ENCODE measurements around the gene ST13.
"Not testable (repeated sequence)": the region's sequence is repeated elsewhere in the genome, so short reads cannot be mapped to it uniquely, and the experiment has no call there.

The ST13 gene

DNA sequence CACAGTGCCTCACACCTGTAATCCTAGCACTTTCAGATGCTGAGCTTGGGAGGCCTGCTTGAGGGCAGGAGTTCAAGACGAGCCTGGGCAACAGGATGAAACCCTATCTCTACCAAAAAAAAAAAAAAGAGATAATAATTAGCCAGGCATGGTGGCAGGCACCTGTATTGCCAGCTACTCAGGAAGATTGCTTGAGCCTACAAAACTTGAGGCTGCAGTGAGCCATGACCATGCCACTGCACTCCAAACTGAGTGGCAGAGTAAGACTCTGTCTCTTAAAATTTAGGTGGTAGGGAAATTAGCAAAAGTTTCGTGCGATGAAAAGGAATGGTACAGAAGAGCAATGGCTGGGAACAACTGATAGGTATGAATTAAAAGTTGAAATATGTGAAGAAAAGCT, 18.0 kb downstream of the ST13 start:
- DNase-seq (ENCODE audit: low spot score), result no peak

DNA sequence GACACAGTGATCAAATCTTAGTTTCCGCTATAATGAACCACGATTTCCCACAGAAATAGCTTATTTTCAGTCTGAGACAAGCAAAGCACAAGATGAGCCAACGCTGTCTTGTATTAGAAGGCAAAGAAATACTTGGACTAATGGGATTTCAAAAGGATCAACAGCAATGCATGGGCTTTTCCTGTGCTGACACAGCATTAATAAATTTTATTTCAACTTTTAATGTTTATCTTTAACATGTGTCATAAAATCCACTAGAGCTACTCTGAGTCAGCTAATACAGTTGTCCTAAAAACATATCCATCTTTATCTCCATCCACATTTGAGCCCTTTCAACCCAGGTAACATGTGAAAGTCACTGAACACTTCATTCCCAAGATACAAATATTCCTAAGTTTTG, 21.8 kb downstream of the ST13 start:
- no peak for DNase-seq (ENCODE audit: low spot score)

GRCh38 chr22:40829131-40829530, 27.3 kb downstream of the ST13 start:
- no peak for DNase-seq (ENCODE audit: low spot score)

DNA sequence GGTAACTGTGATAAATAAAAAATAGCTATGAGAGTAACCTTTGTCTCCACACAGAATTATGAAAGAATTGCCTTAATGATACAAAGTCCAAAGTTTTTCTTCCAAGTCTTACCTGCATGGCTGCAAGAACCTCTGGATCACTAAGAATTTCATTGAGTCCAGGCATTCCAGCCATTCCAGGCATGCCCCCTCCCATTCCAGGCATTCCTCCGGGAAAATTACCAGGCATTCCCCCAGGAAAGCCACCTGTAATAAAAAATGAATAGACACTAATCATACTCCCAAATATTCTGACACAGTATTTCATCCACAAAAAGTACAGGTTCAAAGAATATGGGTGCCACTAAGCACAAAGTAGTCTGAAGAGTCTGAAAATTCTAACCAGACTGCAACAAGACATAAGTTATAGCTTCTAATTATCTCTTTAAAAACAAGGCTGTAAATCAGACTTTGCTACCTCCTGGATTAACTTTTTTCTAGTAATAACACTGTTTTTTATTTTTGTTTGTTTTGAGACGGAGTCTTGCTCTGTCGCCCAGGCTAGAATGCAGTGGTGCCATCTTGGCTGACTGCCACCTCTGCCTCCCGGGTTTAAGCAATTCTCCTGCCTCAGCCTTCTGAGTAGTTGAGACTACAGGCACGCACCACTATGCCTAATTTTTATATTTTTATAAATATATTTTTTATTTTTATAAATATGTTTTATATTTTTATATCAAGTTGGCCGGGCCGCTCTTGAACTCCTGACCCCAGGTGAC, 29.3 kb downstream of the ST13 start:
- DNase-seq (ENCODE audit: low spot score), result no peak

GRCh38 chr22:40826292-40826691, 30.1 kb downstream of the ST13 start:
- DNase-seq (ENCODE audit: low spot score), result not testable (repeated sequence)

DNA sequence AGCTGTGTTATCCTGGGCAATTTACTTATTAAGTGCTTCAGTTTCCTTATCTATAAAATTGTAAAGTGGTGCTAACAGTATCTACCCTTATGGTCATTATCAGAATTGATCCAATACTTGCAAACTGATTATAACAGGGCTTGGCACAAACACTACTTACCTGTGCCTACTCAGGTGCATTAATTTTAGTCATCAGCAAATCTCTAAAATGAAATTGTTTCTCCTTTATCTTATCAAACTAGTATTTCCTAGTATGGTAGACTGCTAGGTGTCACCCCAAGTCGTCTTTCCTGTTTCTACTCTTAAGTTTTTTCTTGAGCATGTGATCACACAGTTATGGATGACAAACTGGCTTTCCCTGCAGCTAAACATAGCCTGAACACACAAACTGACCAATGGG, 33.0 kb downstream of the ST13 start:
- no peak for DNase-seq (ENCODE audit: low spot score)

DNA sequence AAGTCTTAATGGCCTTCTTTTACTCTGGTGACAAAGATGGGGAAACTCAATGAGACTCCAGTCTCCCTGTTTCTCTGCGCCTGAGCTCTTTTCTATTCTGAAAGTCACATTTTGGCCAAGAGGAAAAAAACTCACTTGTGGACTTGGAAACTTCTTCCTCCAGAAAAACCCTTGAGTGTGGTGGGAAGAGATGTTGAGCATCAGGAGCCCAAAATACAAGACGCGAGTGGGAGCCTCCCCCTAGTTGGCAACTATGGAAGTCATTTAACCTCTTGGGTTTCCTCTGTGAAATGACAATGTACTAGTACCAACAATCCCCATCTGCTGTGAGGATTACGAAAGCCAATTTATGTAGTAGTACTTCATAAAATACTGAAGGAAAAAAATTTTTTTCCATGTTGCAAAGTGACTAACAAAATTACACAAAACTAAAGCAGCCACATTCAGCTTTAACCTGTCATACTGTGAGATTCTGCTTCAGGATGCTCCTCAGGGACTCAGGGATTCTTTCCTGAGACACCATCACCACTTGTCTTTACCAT, 36.8 kb downstream of the ST13 start:
- no peak for DNase-seq (ENCODE audit: low spot score)

DNA sequence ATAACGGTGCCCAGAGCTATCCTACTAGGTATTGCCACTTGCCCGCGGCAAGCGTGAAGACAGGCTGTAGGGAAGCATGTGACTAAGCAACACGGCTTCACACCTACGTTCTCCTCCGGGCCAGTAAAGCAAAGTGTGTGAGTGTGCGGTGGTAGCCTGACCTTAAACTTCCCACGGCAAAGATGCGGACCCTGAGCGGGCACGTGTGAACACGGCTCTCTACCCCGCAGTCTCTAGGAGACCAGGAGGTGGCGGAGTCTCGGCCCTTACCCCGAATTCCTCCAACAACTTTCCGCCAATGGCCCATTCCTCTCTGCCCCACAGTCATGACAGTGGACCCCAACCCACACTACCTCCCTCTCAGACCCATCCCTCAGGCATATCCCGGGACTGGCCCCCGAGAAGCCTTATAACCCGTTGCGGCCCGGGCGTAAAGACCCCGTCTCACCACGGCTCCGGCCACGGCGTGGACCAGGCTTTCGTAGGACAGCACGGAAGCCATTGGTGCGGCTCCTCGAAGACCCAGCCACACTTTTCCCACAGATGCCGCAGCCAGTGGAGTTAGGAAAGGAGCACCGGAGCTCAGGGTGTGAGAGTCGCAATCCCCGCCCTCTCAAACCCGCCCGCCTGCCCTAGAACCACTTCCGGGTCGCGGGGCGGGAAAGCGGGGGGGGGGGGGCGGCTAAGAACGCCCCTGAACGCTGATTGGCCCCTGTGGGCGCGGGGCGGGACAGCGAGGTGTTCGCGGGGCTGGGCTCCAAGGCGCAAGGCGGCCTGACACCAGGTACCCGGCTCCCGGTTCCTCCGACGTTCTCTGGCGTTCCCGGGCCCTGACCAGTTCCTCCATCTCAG, 37.5 kb downstream of the ST13 start, which contains the start of gene SLC25A17:
SLC25A17 (minus strand) TSS at position 600 of the 852 bp plus-strand sequence; CDS start at position 502, 98 bp downstream.
- peak; percentile 95 for DNase-seq (ENCODE audit: low spot score)

GRCh38 chr22:40818192-40818746, 38.2 kb downstream of the ST13 start:
- DNase-seq (ENCODE audit: low spot score), result no peak

GRCh38 chr22:40817737-40818136, 38.7 kb downstream of the ST13 start:
- no peak for DNase-seq (ENCODE audit: low spot score)

DNA sequence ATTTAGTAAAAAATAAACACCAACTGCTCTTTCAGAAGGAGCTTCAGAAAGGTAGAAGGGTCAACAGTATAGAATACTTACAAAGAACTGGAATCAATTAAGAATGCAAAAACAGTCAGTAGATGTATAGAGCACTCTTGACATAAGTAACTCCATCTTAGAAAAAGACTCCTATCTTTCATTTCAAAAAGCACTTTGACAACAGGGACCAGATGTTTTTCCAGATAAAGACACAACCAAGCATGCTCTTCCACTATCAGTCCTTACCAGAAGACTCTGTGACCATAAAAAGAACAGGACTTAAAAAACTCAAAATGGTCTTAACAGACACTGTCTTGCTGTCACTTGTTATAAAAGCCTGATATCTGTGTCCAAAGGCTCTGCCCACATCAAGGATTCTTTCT, 42.5 kb downstream of the ST13 start:
- no peak for DNase-seq (ENCODE audit: low spot score)

GRCh38 chr22:40808018-40808841, 48.2 kb downstream of the ST13 start:
- DNase-seq (ENCODE audit: low spot score), result no peak

- no peak for DNase-seq (ENCODE audit: low spot score)
These were observed 49.7 kb downstream of the ST13 start for GRCh38 chr22:40806711-40807110.

GRCh38 chr22:40805699-40806203, 50.7 kb downstream of the ST13 start:
- no peak for DNase-seq (ENCODE audit: low spot score)

- no peak for DNase-seq (ENCODE audit: low spot score)
These were observed 51.2 kb downstream of the ST13 start for GRCh38 chr22:40805239-40805638.

GRCh38 chr22:40803321-40803720, 53.1 kb downstream of the ST13 start:
- DNase-seq (ENCODE audit: low spot score), result no peak

GRCh38 chr22:40799008-40799407, 57.4 kb downstream of the ST13 start:
- no peak for DNase-seq (ENCODE audit: low spot score)

DNA sequence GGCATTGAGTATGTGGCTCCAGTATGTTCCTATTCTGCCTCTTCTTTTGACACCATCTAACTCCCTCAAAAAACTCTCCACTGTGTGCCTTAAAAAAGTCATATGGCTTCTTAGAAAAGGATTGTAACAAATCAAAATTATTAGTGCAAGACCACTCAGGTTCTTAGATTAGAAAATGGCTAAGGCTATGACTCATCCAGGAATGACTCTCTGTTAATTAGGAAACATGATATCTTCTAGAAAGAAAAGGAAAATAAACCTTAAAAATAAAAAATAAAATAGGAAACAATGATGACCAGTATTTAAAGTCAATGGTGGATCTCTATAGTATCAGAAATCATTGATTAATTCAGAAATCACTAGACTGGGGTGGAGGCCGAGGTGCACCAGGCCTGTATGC, 59.0 kb downstream of the ST13 start:
- no peak for DNase-seq (ENCODE audit: low spot score)

GRCh38 chr22:40792451-40792850, 64.0 kb downstream of the ST13 start:
- no peak for DNase-seq (ENCODE audit: low spot score)

- DNase-seq (ENCODE audit: low spot score), result no peak
These were observed 65.2 kb downstream of the ST13 start for GRCh38 chr22:40791241-40791640.

DNA sequence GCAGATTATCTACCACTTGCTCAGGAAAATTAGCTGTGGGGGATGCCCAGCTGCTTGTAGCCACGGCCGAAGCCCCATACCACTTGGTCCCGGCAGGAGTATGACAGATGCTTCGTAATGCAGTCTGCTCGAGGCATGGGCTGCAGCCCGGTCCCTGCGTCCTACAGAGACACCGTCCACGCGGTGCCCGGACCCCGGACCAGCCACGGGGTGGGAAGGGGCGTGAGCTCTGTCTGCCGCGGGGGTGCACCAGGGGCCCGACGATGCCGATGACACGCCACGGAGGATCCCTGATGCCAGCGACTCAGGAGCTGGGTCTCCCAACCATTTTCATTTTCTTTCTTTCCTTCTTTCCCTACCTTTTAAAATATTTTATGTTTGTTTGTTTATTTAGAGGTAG, 67.3 kb downstream of the ST13 start:
- no peak for DNase-seq (ENCODE audit: low spot score)

GRCh38 chr22:40782521-40782920, 73.9 kb downstream of the ST13 start:
- no peak for DNase-seq (ENCODE audit: low spot score)

Data from ecto neural progenitor cell (in vitro differentiated cells).